NK-92 (cell line): Measurements from ENCODE around the gene CUEDC1.

ENCODE experiments used
- DNase-seq: peaks from one replicate; lab custom pipeline; 2025; ENCODE audit not compliant: unreplicated experiment; lab: John Stamatoyannopoulos, UW

The CUEDC1 gene

DNA sequence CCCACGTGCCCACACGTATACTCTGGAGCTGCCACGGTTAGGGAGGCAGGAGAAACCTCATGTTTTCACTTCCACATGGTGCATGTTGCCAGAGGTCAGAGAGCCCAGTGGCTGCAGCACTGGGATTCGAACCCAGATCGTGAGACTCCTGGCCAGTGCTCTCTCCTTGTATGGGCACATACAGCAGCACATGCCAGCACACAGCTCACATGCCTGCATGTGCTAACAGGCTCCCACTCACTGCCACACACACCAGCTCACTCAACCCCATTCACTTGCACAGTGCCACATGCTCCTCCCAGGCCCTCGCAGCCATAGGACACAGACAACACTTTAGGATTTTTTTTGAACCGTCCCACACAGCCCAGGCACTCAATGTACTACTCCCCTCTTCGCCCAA lies 55.8 kb downstream of the CUEDC1 start:
- no peak for DNase-seq

DNA sequence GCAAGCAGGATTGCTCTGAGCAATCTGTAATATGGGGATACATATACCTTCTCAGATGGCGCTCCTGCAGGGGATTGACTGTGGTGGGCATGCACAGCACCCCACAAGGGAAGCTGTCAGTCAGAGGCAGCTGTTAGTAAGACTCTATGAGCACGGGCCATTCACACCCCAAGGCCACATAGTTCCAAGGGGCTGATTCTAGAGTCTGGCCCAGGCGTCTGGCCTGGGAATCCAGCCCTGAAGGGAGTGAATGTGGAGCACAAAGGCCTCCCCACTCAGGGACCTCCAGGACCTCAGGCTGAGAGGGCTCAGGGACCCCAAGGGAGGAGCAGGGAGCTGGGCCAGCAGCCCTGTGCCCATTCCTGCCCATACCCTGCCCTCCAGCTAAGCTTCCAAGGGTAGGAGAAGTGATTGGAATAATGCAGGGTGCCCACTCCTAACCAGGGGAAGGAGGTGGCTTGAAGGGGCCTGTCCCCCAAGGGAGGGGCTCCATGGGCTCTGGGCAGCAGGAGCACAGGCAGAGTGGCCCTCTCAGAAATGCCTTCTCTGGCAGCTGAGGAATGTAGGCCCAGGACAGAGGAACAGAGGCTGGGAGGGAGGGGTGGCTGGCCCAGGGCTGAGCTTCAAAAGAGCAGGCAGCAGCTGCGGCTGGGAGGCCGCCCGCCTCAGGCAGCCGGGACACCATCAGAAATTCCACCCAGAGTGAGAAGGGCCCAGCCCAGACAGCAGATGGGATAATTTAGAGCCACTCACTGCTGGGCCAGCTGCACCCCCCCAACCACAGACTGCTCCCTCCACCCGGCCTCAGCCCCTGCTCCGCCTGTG lies 56.5 kb downstream of the CUEDC1 start:
- DNase-seq, result no peak

DNA sequence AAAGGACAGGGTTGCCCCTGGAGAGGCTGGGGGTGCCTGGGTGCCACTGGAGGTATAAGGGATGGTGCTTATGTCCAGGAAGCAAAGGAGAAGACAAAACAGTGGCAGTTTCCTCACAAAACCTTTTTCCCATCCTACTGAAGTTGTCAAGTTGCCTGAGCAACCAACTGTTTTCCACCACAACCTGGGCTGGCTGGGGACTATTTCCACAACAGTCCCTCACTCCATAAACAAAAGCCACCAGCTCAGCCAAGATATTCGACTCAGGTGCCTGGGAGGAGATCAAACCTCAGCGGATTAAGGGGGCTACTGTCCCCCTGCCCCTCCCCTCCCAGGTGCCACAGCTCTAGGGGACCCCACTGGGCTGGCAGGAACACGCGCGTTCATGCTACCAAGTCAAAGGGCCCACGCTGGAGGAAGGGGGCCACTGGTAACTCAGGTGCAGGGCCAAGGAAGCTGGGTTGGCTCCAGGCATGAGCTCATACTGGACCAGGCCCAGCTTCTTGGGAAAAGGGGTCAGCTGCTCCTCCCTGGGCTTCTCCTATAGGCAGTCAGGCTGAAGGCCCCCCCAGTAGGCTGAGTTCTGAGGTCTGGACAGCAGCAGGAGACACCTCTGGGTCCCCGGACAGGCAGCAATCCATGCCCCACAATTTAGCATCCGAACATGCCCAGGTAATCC lies 59.7 kb downstream of the CUEDC1 start:
- DNase-seq, result no peak

DNA sequence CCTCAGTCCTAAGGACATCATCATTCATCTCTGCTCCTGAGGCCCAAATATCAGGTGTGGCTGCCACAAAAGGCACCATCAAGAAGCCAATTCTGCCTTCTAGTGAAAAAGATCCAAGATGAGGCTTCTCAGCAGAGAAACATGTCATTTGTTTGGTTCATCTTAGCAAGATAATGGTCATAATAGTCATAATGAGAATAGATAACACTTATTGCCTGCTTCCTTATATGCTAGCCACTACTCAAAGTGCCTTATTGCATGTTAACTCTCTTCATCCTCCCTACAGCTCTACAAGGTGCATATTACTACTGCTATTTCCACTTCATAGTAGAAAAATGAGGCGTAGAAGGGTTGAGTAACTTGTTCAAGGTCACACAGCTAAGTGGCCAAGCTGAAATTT lies 60.4 kb downstream of the CUEDC1 start:
- no peak for DNase-seq

DNA sequence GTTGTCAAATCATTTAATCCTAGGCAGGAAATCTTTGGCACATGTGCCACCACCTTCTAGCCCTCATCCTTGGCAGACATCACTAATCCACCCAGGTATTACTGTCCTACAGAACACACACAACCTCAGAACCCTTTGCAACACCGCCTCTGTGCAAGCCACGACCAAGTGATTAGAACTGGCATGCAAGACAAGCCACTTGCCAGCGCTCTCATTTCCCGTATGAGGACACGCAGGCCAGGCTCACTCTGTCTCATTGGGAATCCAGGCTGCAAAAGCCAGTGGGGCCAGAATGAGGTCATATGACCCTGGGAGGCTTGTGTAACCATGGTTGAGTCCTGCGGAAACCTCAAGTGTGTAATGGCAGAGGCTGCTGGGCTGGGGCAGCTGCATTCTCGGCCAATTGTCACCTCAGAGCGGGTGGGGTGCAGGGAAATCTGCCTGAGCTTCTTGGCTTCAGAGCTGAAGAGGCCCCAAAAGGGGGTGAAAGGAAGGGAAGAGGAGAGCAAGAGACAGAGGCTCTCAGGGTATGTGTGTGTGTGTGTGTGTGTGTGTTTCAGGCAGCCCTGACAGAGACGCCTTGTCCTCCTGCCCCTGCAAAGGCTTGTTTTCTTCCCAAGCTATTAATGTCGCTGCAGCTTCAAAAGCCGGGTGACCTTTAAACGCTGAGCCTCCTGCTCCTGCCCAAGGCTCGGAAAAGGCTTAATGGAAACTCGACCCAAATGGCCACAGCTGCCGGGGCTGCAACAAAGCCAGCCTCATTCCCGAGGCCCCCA lies 62.2 kb downstream of the CUEDC1 start:
- no peak for DNase-seq

DNA sequence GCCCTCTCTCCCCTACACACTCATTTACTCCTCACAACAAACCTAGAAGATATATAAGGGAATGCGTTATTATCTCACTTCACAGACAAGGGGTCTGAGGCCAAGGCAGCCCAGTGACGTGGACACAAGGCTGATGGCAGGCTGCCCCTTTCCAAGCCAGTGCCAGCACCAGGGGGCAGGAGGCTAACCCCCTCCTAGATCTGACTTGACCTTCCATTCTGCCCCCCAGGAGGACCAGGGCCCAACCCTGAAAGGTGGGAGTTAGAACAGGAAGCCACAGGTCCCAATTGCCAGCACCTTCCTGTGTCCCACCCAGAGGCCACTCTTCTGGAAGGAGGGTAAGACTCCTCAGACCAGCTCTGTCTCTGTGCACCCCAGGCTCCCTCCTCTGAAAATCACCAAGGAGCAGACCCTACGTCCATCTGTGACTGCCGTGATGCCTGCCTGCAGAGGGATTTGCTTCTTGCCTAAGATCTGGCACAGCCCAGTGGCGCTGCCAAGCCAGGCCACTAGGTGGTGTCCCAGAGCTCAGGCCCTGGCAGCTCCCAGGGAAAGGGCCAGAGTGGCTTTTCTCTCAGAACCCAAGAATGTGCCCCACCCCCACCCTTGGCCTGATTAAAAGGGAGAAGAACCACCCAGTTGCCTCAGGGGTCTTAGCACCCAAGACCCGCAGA lies 62.9 kb downstream of the CUEDC1 start:
- no peak for DNase-seq

DNA sequence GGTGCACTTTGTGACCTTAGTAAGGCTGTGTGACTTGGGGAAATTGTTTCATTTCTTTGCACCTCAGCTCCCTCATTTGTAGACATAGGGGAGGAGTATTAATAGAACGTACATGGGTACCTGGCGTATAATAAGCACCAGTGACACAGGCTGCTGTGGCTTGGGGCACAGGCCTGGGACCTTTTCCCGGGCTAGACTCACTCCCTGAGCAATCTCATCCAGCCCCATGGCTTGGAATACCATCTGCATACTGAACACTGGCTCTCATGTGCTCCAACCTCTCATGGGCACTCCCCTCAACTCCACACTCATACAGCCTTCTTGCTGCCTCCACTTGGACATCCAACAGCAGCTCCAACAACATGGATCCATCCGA lies 64.4 kb downstream of the CUEDC1 start:
- no peak for DNase-seq

DNA sequence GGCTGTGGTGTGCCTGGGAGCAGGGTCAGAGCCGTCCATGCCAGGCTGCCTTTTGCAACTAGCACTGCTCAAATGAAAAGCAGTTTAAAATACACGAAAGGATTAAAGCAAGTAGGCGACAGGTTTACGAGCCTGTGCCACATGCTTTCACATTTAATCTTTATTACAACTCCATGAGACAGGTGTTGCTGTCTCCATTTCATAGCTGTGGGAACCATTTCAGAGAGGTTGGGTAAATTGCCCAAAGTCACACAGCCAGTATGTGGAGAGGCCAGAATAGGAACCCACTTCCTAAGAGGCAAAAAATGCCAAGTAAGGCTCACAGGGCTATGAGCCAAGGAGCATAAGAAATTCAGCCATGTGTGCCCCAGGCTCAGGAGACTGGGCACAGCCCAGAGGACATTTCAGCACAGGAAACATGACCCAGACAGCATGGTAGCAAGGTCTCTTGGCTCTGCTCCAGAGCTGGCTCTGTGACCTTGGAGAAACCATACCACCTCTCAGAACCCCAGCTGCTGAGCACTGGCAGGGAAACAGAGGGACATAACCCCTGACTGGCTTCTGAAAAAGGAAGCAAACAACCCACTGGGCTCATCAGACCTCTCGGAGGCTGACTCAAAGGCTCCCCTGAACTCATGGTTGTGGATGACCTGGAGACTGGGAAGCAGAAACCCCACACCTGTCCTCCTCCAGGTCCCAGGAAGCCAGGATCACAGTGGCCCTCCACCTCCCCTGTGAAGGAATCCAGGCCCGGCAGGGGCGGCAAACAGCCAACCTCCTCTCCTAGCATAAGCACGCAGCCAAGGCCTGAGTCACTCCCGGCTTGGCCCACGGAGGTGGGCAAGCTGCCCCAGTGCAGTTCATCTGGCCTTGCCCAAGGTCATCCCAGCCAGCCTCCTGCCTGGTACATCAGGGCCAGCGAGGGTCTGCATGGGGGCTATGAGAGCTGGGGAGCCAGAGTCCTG lies 65.0 kb downstream of the CUEDC1 start:
- no peak for DNase-seq

DNA sequence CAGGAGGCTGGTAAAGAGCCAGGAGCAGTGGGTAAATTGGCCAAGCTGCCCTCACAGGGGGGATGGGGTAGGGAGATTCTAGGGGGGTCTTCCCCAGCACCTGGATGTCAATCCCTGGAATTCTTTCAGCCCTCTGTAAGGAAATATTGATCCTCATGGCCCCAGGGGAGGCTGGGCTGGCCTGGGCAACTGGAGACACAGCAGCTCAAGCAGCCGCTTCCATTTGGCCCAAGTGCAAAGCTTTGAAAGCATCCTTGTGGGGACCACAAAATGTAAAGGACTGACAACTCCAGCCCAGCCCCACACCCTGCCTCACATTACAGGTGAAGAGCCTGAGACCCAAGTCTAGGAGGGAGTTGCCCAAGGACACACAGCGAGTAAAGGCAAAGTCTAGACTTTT lies 66.0 kb downstream of the CUEDC1 start:
- DNase-seq, result no peak

DNA sequence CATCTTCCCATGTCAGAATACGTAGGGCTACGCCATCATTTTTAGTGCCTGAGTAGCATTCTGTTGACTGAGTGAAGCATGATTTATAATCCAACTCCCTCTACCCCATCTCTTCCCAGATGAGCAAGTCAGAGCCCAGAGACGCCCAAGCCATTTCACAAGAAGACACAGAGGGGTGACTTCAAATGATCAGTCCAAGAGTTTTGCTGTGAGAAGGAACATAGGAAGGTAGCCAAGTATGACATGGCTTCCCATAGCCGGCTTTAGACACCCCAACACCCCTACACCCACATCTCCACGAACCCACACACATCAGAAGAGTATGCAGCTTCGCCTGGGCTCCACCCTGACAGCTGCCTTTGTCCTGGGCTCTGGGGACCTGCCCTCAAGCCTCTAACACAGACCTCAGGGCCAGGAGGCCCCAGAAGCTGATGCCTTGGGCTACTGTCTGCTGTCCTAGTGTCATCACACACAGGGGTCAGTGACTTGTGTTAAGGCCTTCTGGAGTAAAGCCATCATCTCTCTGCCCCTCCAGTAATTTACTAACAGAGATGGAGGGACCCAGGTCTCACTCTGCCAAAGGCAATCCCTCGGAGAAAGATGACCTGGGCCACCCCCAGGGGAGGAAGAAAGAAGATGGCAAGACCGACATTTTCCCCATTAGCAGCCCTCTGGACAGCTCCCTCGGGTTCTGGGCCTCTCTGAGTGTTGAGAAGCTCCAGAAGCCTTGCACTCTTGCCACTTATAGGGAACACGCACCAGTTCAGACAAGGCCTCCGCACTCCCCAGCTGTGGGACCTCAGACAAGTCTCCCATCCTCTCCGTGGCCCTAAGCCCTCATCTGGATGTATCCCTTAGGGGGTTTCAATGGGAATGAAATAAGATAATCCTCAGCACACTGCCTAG lies 66.6 kb downstream of the CUEDC1 start:
- DNase-seq, result no peak

DNA sequence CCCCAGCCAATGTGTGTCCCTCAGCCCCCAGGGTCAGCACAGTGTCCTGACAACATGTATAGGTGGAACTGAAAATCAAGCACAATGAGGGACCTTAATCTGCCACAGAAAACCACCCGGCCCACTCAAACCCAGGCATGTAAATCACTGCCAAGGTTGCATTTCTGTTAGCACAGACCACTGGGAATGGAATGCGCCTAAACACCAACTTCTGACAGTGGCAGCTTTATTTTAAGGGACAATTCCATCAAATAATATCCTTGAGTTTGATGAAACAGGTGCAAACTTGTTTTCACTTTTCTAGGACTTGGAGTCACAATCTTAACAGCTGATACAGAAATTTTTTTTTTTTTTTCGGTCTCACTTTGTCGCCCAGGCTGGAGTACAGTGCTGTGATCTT lies 68.1 kb downstream of the CUEDC1 start:
- no peak for DNase-seq

DNA sequence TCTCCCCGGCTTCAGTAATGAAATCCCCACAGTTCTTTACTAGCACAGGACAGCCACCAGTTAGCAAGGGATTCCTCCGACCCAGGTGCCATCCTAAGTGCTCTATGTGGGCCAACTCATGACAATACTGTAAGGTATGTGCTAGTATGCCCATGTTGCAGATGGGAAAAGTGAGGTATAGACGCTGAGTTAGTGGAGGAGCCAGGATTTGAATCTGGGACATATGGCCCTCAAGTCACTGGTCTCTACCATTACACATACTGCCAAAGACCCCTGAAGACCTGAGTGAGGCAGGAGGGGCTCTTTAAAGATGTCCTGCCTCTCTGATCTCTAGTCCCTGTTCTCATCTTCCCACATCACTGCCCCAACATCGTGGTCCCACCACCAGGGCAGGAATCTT lies 69.2 kb downstream of the CUEDC1 start:
- DNase-seq, result no peak

DNA sequence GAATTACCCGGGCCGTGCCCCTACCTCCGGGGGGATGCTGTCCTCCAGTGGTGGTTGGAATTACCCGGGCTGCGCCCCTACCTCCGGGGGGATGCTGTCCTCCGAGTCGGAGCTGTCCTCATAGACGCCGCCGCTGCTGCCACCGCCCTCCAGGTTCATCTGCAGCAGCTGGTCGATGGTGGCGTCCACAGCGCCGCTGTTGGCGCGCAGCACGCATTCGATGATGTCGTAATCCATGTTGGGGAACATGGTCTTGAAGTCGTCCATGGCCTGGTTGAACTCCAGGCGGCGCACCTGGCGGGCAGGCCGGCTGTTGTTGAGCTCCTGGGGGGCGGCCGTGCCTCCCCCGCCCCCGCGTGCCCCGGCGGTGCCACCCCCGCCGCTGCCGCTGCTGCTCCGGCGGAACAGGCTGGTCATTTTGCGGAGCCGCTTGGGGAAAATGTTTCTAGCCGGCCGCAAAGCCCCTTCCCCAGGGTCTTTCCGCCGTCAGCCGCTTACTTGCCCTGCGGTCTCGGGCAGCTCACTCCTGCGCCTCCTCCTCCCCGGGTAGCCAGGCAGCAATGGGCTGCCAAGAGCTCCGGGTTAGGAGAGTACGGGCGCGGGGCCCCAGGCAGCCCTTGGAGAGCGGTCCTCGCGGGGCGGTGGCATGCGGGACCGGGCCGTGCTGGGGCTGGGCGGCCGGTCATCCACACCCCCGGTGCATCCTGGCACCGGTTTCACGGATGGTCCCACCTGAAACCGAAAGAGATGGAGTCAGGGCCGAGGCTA lies 69.9 kb downstream of the CUEDC1 start:
- DNase-seq, result no peak

DNA sequence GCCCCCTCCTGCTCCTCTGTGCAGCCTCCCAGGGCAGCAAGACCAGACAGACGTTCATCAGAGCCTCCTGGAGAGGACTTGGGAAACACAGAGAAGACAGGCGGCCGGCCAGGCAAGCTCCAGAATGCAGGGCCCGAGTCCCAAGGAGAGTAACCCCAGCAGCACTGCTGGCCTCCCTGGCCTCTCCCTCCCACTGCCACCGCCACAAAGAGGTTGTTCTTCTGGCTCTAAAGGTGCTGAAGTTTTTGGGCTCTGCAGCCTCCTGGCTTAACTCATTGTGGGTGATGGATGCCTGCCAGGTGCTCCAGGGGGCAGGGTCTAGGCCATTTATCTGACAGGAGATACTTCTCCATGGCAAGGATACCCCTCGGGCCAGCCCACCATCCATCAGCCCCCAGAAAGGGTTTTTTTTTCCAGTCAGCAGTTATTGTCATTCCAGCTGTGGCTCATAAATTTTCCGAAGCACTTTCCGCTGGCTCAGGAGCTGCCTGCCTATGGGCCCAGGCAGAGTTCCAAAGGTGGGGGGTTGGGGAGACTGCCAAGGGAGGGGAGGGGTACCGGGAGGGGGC lies 73.3 kb downstream of the CUEDC1 start:
- no peak for DNase-seq

DNA sequence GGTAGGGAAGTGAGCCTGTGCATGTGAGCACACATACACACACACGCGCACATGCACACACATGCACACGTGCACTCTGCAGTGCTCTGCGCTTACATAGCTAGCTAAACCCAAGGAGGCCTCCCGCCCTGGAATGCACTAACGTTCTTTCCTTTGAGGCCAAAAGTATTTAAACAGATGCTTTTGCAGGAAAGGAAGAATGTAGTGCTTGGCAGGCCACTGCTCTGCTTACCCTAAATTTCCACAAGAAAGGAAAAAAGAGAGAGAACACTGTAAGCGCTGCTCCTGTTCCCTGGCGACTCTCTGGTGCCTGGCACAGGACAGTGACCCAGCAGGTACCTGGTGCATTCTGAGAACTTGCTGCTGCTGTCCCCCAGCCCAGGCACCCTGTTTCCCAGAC lies 74.1 kb downstream of the CUEDC1 start:
- no peak for DNase-seq

DNA sequence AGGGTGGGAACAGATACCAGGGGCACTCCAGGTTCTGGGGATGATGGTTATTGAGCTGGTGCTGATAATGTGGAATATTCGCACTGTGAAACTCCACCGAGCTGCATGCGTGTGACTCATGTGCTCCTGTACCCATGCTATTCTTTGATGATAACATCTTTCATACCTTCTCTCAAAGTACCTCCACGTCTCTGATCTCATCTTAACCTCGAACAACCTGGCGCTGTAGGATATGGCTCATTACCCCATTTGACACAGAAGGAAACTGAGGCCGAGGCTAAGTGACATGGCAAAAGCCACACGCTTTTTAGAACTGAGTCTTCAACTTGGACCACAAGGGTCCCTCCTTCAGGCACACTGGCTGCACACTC lies 75.1 kb downstream of the CUEDC1 start:
- no peak for DNase-seq

DNA sequence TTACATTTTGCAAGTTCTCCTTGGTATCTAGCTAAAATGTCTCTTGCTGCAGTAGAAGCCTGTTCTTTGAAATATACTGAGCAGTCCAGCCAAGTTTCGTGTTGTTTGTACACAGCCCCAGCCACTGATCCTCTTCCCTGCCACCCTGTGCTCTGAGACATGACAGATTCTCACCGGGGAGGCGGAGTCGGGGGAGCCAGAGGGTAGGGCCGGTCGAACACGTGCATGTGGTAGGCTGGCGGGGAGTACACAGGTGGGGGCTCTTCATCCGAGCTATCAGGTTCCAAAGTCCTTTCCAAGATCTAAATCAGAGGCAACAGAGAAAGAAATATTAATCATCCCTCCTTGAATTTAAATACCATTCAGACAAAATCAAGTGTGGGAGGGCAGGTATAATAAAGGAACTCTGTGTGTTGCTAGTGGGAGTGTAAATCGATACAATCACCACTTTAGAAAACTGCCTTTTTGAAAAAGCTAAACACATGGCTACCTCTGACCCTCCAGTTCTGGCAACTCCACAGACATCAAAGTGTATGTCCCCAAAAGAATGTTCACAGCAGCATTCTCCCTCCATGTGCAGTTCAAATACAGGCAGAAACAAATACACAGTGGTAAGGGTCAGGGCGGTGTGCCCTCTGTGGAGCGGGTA lies 75.7 kb downstream of the CUEDC1 start:
- no peak for DNase-seq
